ENCODE data around the gene USP28.

DNA sequence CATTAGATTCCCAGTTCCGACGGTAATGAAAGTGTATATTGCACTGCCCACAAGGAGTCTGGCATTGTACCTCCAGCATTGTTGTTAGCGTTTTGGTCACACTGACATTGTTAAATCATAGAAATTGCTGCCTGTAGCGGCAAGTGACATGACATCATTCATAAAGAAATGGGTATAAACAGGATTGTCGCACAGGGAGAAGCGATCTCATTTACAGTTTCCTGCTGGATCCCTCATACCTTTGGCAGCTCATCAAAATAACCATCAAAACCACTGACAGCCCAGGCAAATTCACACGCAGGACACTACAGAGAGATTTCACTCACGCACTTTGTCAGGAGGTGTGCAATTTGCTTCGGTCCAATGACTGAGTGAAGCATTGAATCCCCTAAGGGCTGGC is 32.7 kb upstream of the USP28 start:
- no peak for TF ChIP-seq POLR2A (IDR thresholded peaks at IDR 0.05)
- TF ChIP-seq, protein P1, sequence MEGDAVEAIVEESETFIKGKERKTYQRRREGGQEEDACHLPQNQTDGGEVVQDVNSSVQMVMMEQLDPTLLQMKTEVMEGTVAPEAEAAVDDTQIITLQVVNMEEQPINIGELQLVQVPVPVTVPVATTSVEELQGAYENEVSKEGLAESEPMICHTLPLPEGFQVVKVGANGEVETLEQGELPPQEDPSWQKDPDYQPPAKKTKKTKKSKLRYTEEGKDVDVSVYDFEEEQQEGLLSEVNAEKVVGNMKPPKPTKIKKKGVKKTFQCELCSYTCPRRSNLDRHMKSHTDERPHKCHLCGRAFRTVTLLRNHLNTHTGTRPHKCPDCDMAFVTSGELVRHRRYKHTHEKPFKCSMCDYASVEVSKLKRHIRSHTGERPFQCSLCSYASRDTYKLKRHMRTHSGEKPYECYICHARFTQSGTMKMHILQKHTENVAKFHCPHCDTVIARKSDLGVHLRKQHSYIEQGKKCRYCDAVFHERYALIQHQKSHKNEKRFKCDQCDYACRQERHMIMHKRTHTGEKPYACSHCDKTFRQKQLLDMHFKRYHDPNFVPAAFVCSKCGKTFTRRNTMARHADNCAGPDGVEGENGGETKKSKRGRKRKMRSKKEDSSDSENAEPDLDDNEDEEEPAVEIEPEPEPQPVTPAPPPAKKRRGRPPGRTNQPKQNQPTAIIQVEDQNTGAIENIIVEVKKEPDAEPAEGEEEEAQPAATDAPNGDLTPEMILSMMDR (IDR thresholded peaks at IDR 0.05): no peak
